GM19035 (cell line): Measurements from ENCODE around the gene UCHL1.
"Not testable (repeated sequence)": the region's sequence is repeated elsewhere in the genome, so short reads cannot be mapped to it uniquely, and the experiment has no call there.

Source experiments
- ATAC-seq: cut with Tn5 transposase; IDR thresholded peaks from one replicate; pipeline ENCODE4 v1.9.1; 2021; ENCODE audit not compliant: unreplicated experiment

The UCHL1 gene

DNA sequence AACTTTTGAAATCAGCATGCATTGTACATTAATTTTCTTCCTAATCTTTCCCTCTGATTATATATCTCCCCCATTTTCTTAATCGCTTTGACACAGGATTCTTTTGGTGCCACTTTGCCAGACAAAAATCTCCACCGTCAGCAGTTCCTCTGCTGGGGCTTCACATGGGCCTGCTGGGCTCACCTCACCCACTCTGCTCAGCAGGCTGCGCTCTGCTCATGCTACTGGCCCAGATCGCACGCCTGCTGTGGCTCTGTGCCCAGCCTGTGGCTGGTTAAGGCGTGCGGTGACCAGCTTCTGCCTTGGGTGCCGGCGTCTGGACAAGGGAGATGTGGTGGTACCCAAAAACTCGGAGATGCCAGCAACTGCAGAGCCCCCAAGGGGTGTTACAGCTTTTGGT lies 31.1 kb downstream of the UCHL1 start:
- no peak for ATAC-seq

DNA sequence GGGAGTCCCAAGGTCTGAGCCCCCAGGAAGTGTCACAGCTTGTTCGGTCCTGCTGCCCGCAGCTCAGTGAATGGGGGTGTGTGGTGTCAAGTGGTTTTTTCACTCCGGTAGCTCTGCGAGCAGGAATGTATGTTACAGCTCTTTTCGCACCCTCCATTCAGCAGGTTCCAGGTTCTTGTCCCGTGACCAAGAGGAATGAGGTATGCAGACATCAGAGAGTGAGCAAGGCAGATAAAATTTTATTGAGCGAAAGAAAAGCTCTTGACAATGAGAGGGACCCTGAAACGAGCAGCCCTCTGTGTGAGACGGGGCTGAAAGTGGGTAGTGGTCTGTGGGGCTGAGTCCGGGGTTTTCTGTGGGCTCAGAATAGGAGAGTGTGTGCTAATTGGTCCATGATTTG lies 31.5 kb downstream of the UCHL1 start:
- no peak for ATAC-seq

DNA sequence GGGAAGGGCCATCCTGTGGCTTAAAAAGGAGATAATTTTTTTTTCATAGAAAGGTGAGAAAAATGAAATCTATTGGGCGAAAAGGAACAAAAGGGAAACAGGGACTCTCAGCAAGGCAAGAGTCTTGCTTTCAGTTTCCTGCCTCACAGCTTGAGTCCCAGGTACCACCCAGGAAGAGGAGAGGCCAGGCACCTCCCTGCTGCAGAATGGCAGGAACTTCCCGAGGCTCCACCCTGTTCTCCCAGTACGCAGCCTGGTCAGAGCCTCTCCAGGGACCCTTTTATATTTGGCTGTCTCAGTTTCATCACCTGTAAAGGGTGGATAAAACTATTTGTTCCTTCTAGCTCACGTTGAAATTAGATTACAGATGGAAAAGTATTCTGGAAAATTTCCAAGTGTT lies 33.8 kb downstream of the UCHL1 start:
- ATAC-seq, result no peak

DNA sequence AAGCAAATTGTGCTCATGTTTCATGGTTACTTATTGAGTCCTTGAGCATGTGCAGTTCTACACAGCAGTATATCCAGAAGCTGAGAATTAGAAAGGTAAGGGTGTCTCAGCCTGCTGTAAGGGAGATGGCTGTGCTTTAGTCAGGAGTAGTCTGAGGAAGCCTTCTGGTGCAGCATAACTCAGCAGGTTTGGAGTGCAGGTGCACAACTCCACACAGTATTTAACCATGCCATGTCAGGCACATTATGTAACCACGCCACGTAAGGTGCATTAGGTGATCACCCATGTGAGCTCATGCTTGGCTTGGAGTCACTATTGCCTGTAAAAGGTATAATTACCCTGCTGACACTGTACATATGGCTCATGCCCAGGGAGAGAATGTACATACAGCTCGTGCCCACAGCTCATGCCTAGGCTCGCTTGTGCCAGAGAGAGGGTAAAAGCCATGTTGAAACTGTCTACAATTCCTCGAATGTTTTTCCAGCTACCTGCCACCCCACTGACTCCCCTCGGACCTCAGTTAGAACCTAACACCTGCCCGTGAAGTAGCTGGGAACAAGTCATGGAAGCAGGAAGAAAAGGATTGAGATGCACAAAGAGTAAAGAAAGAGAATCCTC lies 37.8 kb downstream of the UCHL1 start:
- ATAC-seq, result no peak

DNA sequence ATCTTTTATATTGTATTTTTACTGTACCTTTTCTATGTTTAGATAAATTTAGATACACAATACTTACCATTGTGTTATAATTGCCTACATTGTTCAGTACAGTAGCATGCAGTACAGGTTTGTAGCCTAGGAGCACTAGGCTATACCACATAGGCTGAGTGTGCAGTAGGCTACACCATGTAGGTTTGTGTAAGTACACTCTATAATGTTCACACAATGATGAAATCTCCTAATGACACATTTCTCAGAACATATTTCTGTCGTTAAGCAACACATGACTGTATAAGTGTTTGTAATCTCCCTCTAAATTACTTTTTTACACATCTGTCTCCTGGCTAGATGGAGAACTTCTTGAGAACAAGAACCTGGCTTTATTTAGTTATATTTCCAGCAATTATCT lies 40.3 kb downstream of the UCHL1 start:
- ATAC-seq, result no peak

DNA sequence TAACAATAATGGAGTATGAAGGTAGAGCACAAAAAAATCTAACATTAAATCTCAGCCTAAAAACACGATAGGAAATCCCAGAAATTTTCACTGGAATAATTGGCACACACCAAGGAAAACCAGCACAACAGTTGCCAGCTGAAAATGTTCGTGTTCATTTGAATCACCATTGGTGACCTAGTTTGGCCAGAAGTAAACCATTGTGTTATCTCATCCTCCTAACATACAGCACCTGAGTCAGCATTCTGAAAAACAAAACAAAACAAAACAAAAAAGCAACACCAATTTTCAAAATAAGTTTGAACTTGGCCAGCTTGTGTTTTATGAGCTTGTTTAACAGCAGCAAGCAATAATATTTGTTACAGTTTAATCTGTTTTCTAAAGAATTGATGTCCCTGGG lies 41.1 kb downstream of the UCHL1 start:
- ATAC-seq, result no peak

DNA sequence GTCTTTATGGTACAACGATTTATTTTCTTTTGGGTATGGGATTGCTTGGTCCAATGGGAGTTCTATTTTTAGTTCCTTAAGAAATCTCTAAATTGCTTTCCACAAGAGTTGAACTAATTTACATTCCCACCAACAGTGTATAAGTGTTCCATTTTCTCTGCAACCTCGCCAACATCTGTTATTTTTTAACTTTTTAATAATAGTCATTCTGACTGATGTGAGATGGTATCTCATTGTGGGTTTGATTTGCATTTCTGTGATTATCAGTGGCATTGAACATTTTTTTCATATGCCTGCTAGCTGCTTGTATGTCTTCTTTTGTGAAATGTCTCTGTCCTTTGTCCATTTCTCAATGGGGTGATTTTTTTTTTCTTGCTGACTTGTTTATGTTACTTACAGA lies 42.8 kb downstream of the UCHL1 start:
- ATAC-seq, result no peak

DNA sequence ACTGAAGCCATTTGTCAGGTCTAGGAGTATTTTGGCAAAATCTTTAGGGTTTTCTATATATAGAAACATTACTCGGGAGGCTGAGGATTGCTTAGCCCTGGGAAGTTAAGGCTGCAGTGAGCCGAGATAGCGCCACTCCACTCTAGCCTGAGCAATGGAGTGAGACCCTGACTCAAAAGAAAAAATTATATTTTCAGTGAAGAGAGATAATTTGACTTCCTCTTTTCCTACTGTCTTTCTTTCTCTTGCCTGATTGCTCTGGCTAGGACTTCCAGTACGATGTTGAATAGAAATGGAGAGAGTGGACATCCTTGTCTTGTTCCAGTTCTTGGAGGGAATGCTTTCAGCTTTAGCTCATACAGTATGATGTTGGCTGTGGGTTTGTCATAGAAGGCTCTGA lies 44.4 kb downstream of the UCHL1 start:
- no peak for ATAC-seq

DNA sequence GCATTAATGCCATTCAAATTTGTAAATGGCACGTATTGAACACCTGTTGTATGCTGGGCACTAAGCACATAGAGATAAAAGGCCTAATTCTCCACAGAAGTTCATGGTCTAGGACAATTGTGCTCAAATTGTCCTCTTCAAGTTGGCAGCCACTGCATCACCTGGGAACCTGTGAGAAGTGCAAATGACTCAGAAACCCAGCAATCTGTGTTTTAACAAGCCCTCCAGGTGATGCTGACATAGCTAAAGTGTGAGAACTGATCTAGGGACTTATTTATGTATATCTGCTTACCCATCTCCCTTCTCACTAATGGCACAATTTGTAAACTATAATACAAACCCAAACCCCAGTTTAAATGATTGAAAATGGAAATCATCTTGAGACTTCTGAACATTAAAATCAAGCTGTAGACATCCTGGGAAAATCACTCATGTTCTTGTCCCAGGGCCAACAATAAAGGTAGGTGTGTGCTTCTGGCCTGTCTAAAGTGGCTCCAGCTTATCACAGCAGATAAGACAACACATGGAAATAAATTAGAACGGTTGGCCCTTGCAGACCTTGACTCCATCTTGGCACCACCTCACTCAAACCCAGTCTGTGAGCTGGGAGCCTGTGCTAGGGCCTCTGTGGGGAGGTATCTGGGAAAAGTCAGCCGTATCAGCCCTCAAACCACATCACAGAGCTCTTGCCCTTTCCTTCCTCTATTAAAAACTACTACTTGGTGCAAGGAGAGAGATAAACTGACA lies 46.8 kb downstream of the UCHL1 start:
- ATAC-seq, result no peak

DNA sequence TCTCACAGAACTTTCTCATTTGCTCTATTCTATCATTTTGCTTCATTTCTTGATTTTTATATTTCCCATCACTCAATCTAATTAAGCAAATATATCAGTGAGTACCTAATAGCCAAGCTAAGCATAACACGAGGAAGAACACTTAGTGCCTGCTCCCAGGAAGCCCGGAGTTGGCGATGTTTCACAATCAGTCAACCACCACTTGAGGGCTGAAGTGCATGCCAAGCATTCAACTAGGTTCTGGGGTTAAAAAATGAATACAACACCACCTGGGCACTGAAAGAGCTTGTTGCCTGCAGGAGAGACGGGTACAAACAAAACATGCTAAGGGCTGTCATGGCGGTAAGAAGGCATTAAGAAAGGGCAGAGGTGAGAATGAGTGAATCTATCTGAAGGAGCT lies 47.5 kb downstream of the UCHL1 start:
- ATAC-seq, result no peak

DNA sequence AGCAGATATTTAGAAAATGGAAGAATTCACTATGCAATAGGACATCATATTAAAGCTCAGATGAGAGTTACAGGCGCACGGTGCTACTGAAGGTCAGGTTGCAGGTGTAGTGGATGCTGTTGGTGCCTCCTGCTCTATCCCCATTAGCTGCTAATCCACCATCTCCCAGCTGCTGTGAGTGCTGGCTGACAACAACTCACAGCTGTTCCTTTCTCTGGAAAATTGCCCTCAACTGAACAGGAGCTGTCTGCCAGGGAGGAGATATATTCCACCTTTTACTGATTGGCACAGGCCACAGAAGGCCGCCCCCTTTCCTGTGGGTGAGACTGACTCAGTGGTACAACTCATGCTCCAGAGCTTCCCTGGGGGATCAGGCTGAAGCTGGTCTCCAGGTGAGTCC lies 48.7 kb downstream of the UCHL1 start:
- ATAC-seq, result no peak

DNA sequence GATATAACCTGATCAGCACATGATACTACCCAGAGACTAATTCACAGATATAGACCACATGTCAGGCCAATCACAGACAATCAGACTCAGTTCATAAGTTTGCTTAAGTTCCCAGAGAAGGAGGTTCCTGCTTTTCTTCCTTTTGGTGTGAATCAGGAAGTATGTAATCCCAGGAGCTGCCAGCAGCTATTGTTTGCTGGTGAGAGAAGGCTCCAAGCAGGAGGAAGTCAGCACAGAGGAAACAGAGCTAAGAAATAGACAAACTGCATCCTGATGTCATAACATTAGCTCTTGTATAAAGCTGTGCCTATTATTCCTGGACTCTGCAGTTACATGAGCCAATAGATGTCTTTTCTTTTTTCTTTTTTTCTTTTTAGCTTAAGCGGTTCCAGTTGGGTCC lies 50.9 kb downstream of the UCHL1 start:
- ATAC-seq, result no peak

DNA sequence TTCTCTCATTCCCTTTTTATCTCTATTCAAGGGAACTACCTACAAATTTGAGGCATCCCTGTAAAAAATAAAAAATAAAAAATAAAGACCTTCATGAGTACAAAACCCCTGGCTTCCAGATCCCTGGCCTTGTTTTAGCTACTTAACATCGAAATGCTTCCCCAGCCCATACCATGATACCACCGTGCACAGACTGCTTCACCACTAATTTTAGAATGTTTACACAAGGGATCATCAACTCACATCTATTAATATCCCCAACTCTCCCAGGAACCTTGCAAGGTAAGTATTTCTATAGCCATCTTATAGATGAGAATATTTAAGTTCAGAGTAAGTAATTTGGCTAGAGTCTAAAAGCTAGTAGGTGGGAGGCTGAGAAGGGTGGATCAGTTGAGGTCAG lies 51.7 kb downstream of the UCHL1 start:
- ATAC-seq, result no peak

DNA sequence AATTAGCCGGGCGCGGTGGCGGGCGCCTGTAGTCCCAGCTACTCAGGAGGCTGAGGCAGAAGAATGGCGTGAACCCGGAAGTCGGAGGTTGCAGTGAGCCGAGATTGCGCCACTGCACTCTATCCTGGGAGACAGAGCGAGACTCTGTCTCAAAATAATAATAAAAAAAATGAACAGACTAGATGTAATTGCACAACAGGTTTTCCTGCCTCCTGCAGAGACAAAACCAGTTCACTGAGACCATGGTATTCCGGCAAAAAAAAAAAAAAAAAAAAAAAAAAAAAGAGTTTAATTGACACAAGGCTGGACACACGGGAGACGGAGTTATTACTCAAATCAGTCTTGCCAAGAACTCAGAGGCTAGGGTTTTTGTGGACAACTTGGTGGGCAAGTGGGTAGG lies 58.7 kb downstream of the UCHL1 start:
- not testable (repeated sequence) for ATAC-seq

DNA sequence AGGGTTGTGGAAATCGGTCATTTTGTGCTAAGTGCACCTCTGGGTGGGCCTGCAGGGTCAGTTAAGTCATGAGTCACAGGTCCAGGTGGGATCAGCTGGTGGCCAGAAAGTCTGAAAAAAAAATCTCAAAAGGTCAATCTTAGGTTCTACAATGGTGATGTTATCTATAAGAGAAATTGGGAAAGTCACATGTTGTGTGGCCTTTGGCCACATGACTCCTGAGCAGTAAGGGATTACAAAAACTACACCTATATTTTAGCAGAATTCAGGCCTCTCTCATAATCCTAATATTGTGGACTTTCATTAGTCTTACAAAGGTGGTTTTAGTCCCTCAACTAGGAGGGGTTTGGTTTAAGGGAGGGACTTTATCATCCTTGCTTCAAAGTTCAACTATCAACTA lies 59.1 kb downstream of the UCHL1 start:
- ATAC-seq, result no peak
